Panc1 (cell line): Measurements from ENCODE around the gene SLCO2B1. TPM values are rescaled to one million over a fixed set of nuclear protein-coding genes. Genes with fewer than 3 reads are reported as not detected.

Experiments
- ATAC-seq: fragments of 200-7000 bp; cut with Tn5 transposase; 2 replicates; pipeline ENCODE4 v1.9.1; 2020; ENCODE audit warnings: mild to moderate bottlenecking, moderate library complexity
- BruUV-seq: library from RNA; stranded (reverse); fragments of 400-500 nt; replicated peaks from 2 replicates; lab custom pipeline; 2021; lab: Mats Ljungman, UMichigan
- CTCF ChIA-PET: fragments of 300-600 bp; sonication (Branson Sonifier 250); formaldehyde crosslinking; loops from one replicate; lab custom pipeline; 2022; ENCODE audit warnings: antibody characterized with exemption; lab: Charles Lee
- POLR2A ChIA-PET: fragments of 300-600 bp; sonication (Branson Sonifier 250); formaldehyde crosslinking; loops from one replicate; lab custom pipeline; 2022; ENCODE audit warnings: antibody characterized with exemption; lab: Charles Lee
- DNase-seq: peaks from one replicate; pipeline ENCODE4 v3.0.0-alpha.2; 2010; ENCODE audit warnings: low read depth, low spot score
- H3K27ac ChIP-seq: 2 replicates; pipeline ENCODE4 v1.5.1; 2011; ENCODE audit warnings: mild to moderate bottlenecking, low read length, inconsistent platforms
- H3K27me3 ChIP-seq: fragments of 200-500 bp; sonication (Bioruptor generic); 2 replicates; pipeline ENCODE4 v1.6.0; 2014; ENCODE audit warnings: low read length, inconsistent platforms; ENCODE audit not compliant: control insufficient read depth, insufficient read depth
- H3K36me3 ChIP-seq: fragments of 200-500 bp; sonication (Bioruptor generic); 2 replicates; pipeline ENCODE4 v1.5.1; 2014; ENCODE audit warnings: inconsistent platforms, mild to moderate bottlenecking, low read length, moderate library complexity; ENCODE audit not compliant: control insufficient read depth, insufficient read depth
- H3K4me1 ChIP-seq: 2 replicates; pipeline ENCODE4 v1.5.1; 2011; ENCODE audit warnings: inconsistent platforms, mild to moderate bottlenecking, low read length, moderate library complexity; ENCODE audit not compliant: control insufficient read depth, insufficient read depth
- H3K4me3 ChIP-seq, 2 experiments: 2 replicates each; pipeline ENCODE4 v1.5.1; 2011 to 2012; ENCODE audit warnings: low read depth in 2 of 2, low read length in 2 of 2, mild to moderate bottlenecking in 2 of 2, inconsistent platforms in 1 of 2, moderate library complexity in 1 of 2
- H3K9me3 ChIP-seq: fragments of 200-500 bp; sonication (Bioruptor generic); 2 replicates; pipeline ENCODE4 v1.5.1; 2014; ENCODE audit warnings: low read depth, mild to moderate bottlenecking, inconsistent platforms, low read length, moderate library complexity; ENCODE audit not compliant: control insufficient read depth, insufficient read depth
- CTCF ChIP-seq: fragments of 450-650 bp; IDR thresholded peaks from 2 replicates; pipeline ENCODE4 v1.5.1; 2017; ENCODE audit warnings: mild to moderate bottlenecking
- POLR2AphosphoS5 ChIP-seq: IDR thresholded peaks from 2 replicates; pipeline ENCODE4 v1.6.1; 2012; ENCODE audit warnings: mild to moderate bottlenecking, low read depth, low read length, moderate library complexity
- SIN3A ChIP-seq: IDR thresholded peaks from 2 replicates; pipeline ENCODE4 v1.6.1; 2012; ENCODE audit warnings: low read depth, mild to moderate bottlenecking, low read length, moderate library complexity, borderline replicate concordance; ENCODE audit not compliant: insufficient read depth
- TCF7L2 ChIP-seq: IDR thresholded peaks from 2 replicates; pipeline ENCODE4 v1.6.1; 2011; ENCODE audit warnings: mild to moderate bottlenecking, low read depth, low read length, inconsistent platforms
- in situ Hi-C: cut with HindIII; loops from 2 replicates; pipeline ENCODE4 v1.10.0; 2016; ENCODE audit warnings: low sequenced_read_pairs, low pct_unique_long_range_greater_than_20kb
- intact Hi-C: fragments of 100-400 bp; cut with micrococcal nuclease; formaldehyde crosslinking; loops from one replicate; pipeline ENCODE4 v1.10.0; 2022; ENCODE audit not compliant: unreplicated experiment
- total RNA-seq: library from RNA; stranded (reverse); gene quantifications from one replicate; pipeline ENCODE4 v1.2.1, GENCODE V29; 2021; ENCODE audit not compliant: unreplicated experiment
- TF ChIP-seq, protein P1 (sequence below), 2 experiments: IDR thresholded peaks; 2 replicates each; pipeline ENCODE4 v1.6.1; 2011 to 2012; ENCODE audit warnings: low read depth in 2 of 2, control low read depth in 1 of 2, low read length in 1 of 2, mild to moderate bottlenecking in 1 of 2, moderate library complexity in 1 of 2; ENCODE audit not compliant: insufficient read depth in 1 of 2

The SLCO2B1 gene
- total RNA-seq, 1 experiment from 2014 or later, result 0.77 TPM

DNA sequence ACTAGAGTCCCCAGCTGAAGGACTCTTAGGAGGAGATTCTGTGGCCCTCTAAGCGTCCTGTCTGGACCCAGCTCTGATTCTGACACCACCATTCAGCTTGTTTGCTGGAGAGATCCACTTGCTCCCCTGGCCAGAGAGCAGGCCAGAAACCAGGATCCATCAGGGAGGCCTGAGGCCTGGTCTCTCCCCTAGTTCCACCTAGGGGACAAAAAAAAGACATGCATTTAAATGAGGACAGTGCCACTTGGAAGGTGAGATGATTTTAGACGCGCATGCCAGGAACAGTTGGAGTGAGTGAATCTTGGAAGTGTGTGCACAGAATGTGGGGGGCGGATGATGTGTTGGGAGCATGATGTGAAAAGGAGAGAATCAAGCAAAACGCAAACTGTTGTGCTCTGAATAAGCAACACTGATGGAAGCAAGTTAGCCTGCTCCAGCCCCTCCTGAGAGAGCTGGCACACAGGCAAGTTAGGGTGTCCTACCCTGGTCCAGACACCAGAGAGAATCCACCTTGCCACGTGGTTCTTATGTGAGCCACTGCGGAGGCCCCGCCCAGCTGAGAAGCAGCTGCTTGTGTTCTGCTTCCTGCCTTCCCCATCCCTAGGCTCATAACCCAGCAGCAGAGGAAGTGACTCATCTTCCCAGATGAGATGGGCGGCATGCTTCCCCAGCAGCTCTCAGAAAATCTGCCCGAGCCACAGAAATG is 8.0 kb upstream of the SLCO2B1 start:
- DNase-seq (peak; percentile 68), ATAC-seq (peak; percentile 87)
- no peaks in the 10 kb centered on the region for H3K36me3 ChIP-seq
- ChIA-PET POLR2A (no interaction called here), CTCF (interaction anchor here (0.6 to 5.8 kb wide), 5 partner anchors 52 to 105 kb away, joined by 3 to 83 read pairs (median 59); partner anchors contain the start of gene TPBGL)
- TF ChIP-seq CTCF, result no peak
- TF ChIP-seq, protein P1, sequence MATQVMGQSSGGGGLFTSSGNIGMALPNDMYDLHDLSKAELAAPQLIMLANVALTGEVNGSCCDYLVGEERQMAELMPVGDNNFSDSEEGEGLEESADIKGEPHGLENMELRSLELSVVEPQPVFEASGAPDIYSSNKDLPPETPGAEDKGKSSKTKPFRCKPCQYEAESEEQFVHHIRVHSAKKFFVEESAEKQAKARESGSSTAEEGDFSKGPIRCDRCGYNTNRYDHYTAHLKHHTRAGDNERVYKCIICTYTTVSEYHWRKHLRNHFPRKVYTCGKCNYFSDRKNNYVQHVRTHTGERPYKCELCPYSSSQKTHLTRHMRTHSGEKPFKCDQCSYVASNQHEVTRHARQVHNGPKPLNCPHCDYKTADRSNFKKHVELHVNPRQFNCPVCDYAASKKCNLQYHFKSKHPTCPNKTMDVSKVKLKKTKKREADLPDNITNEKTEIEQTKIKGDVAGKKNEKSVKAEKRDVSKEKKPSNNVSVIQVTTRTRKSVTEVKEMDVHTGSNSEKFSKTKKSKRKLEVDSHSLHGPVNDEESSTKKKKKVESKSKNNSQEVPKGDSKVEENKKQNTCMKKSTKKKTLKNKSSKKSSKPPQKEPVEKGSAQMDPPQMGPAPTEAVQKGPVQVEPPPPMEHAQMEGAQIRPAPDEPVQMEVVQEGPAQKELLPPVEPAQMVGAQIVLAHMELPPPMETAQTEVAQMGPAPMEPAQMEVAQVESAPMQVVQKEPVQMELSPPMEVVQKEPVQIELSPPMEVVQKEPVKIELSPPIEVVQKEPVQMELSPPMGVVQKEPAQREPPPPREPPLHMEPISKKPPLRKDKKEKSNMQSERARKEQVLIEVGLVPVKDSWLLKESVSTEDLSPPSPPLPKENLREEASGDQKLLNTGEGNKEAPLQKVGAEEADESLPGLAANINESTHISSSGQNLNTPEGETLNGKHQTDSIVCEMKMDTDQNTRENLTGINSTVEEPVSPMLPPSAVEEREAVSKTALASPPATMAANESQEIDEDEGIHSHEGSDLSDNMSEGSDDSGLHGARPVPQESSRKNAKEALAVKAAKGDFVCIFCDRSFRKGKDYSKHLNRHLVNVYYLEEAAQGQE (IDR thresholded peaks at IDR 0.05; ENCODE audit: insufficient read depth in 1 of 2, low read depth in 2 of 2, low read length in 1 of 2), result no peak
- no peak for TF ChIP-seq TCF7L2
- TF ChIP-seq SIN3A, result no peak
- no peak for TF ChIP-seq POLR2AphosphoS5
- no peaks in the 10 kb centered on the region for H3K9me3 ChIP-seq
- peaks cover 10% of the 10 kb centered on the region for H3K4me1 ChIP-seq
- H3K27ac ChIP-seq, result no peak overlapping the region; the same call in 1 of the 2 replicates
- in situ Hi-C loops (no loop called here), intact Hi-C loops (loop anchor here (5.0 kb wide), 1 partner anchor 121 kb away; no protein-coding TSS in a partner anchor)
- no peak overlapping the region for H3K4me3 ChIP-seq
- BruUV-seq, result no TSS peak
- H3K27me3 ChIP-seq, result no peaks in the 10 kb centered on the region; the same call in 1 of the 2 replicates

- no TSS peak for BruUV-seq
- ChIA-PET POLR2A (no interaction called here), CTCF (interaction anchor here (2.0 to 5.8 kb wide), 4 partner anchors 53 to 104 kb away, joined by 5 to 83 read pairs (median 62); partner anchors contain the start of gene TPBGL)
- no peak overlapping the region for H3K4me3 ChIP-seq
- TF ChIP-seq TCF7L2 (no peak), CTCF (no peak), POLR2AphosphoS5 (no peak), SIN3A (no peak)
- TF ChIP-seq, protein P1 (IDR thresholded peaks at IDR 0.05; ENCODE audit: insufficient read depth in 1 of 2, low read depth in 2 of 2, low read length in 1 of 2), result no peak
- DNase-seq, result no peak
- no peaks in the 10 kb centered on the region; the same call in 1 of the 2 replicates for H3K27me3 ChIP-seq
- no peak; the same call in 1 of the 2 replicates for ATAC-seq
- H3K4me1 ChIP-seq, result peaks cover 10% of the 10 kb centered on the region
- intact Hi-C loops, result loop anchor here (5.0 kb wide), 1 partner anchor 121 kb away; no protein-coding TSS in a partner anchor
- H3K9me3 ChIP-seq, result no peaks in the 10 kb centered on the region
- H3K36me3 ChIP-seq, result no peaks in the 10 kb centered on the region
- H3K27ac ChIP-seq, result no peak overlapping the region
- in situ Hi-C loops, result no loop called here
These were observed 7.5 kb upstream of the SLCO2B1 start for GRCh38 chr11:75143420-75143731.
